Right lobe of liver (tissue), 4 donors: ENCODE measurements around the gene FAM124A.

Experiments used
- POLR2A ChIP-seq: fragments of 450-650 bp; IDR thresholded peaks from one replicate; pipeline ENCODE4 v1.6.1; 2017; ENCODE audit warnings: antibody characterized with exemption, mild to moderate bottlenecking
- TF ChIP-seq, protein P1 (sequence below), 4 donors: fragments of 200-600 bp in 3 of 4; fragments of 450-650 bp in 1 of 4; IDR thresholded peaks; one replicate each; pipeline versions ENCODE4 v1.5.1 to v1.8.0; 2016 to 2022; ENCODE audit warnings: antibody characterized with exemption in 4 of 4, mild to moderate bottlenecking in 2 of 4
- donor health status: DM: no; HTN: no; CAD: no.
- donor health status: DM: no; HTN: no; CAD: no.
- donor health status: DM: no; HTN: yes; CAD: no.

DNA sequence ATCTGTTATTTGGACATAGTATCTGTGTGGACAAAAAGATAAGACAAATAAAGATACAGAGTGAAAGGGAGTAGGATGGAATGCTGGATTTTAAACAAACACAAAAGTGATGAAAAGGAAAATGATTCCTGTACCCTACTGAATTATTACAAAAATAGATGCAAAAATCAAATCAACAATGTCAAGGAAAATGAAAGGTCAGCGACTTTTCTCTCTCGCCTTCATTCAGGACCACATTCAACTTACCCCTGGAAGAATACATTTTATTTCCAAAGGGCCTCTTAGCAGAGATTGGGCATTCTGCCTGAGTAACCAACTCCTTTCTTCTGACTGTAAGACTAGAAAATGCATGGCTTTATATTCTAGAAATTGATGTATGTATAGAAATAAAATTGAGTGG lies 28.8 kb upstream of the FAM124A start:
- TF ChIP-seq, protein P1, sequence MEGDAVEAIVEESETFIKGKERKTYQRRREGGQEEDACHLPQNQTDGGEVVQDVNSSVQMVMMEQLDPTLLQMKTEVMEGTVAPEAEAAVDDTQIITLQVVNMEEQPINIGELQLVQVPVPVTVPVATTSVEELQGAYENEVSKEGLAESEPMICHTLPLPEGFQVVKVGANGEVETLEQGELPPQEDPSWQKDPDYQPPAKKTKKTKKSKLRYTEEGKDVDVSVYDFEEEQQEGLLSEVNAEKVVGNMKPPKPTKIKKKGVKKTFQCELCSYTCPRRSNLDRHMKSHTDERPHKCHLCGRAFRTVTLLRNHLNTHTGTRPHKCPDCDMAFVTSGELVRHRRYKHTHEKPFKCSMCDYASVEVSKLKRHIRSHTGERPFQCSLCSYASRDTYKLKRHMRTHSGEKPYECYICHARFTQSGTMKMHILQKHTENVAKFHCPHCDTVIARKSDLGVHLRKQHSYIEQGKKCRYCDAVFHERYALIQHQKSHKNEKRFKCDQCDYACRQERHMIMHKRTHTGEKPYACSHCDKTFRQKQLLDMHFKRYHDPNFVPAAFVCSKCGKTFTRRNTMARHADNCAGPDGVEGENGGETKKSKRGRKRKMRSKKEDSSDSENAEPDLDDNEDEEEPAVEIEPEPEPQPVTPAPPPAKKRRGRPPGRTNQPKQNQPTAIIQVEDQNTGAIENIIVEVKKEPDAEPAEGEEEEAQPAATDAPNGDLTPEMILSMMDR (IDR thresholded peaks at IDR 0.05): no peak
- no peak for TF ChIP-seq POLR2A
